Ovary (tissue), 9 donors: ENCODE data around the gene FBP1. TPM values are rescaled to one million over a fixed set of nuclear protein-coding genes. Genes with fewer than 3 reads are reported as not detected.

Source experiments
- DNase-seq, 5 donors: peaks; one replicate each; pipeline ENCODE4 v3.0.0-alpha.2; 2019 to 2020
- H3K27ac ChIP-seq, 2 donors: fragments of 200-600 bp; one replicate each; pipeline versions ENCODE4 v1.5.1 to v1.8.0; 2019 to 2022
- H3K27me3 ChIP-seq: fragments of 200-600 bp; one replicate; pipeline ENCODE4 v1.8.0; 2022
- H3K36me3 ChIP-seq: fragments of 200-600 bp; sonication (generic); one replicate; pipeline ENCODE4 v1.5.1; 2019
- H3K4me1 ChIP-seq: one replicate; pipeline ENCODE4 v1.8.1; 2013; ENCODE audit warnings: mild to moderate bottlenecking, moderate library complexity; ENCODE audit not compliant: insufficient read depth
- H3K4me3 ChIP-seq: fragments of 200-600 bp; sonication (generic); one replicate; pipeline ENCODE4 v1.5.1; 2017
- H3K9me3 ChIP-seq, 2 donors: fragments of 200-600 bp in 1 of 2; sonication (generic) in 1 of 2; one replicate each; pipeline versions ENCODE4 v1.5.1 to v1.8.1; 2013 to 2019; ENCODE audit warnings: mild to moderate bottlenecking in 1 of 2, moderate library complexity in 1 of 2
- EP300 ChIP-seq: sonication (generic); formaldehyde crosslinking; IDR thresholded peaks from one replicate; pipeline ENCODE4 v1.6.1; 2017; ENCODE audit warnings: antibody characterized with exemption
- POLR2A ChIP-seq: fragments of 450-650 bp; IDR thresholded peaks from one replicate; pipeline ENCODE4 v1.6.1; 2017; ENCODE audit warnings: antibody characterized with exemption, mild to moderate bottlenecking, moderate library complexity
- WGBS, 3 donors: extraction: QIAGEN DNeasy Blood & Tissue Kit in 1 of 3; methylation state at CpG; one replicate each; pipeline versions ENCODE4 v1.1.5 to v1.1.7; 2013 to 2017; 5-methylcytosine and 5-hydroxymethylcytosine counted together
- intact Hi-C, 4 donors: fragments of 100-400 bp; cut with DNase I; formaldehyde crosslinking; loops; one replicate each; pipeline versions ENCODE4 v1.11.0 to v1.15.1; 2022 to 2023
- polyA plus RNA-seq, 2 donors: library from polyadenylated mRNA; stranded (reverse); fragments of 200-250 nt in 1 of 2; fragments of 350-450 nt in 1 of 2; fragmentation: Illumina TruSeq in 1 of 2; extraction: RNeasy Lipid Tissue Mini Kit (QIAGEN cat#74804) in 1 of 2; gene quantifications; one replicate each; pipeline ENCODE4 v1.2.3, GENCODE V29; 2013 to 2014
- total RNA-seq, 7 donors: library from RNA; depleted of rRNA in 2 of 7; stranded (reverse); fragments of >200 nt in 2 of 7; fragmentation: NEBNext Ultra II Directional in 3 of 7; extraction: Animal tissue kit (Norgen Biotek cat#: 25700) in 3 of 7; gene quantifications; one replicate each; pipeline versions ENCODE4 v1.1.0 to v1.2.4, GENCODE V29; 2016 to 2023
- TF ChIP-seq, protein P1 (sequence below), 3 donors: fragments of 450-650 bp in 2 of 3; fragments of 200-600 bp in 1 of 3; IDR thresholded peaks; one replicate each; pipeline versions ENCODE4 v1.5.1 to v1.8.0; 2016 to 2022; ENCODE audit warnings: antibody characterized with exemption in 3 of 3, mild to moderate bottlenecking in 1 of 3
- donor health status: DM: no; HTN: no; CAD: no; lungs with moderate emphysema.
- donor health status: DM: no; HTN: no; CAD: no.
- donor health status: Bipolar disorder and iron deficiency.
- donor health status: DM: yes; HTN: yes; CAD: no.
- donor health status: DM: no; HTN: no; CAD: no.
- donor health status: DM: yes; HTN: yes; CAD: no.

FBP1 gene
- total and polyA plus RNA-seq, 9 donors, result 0.30 to 16.9 (median 2.9) TPM

DNA sequence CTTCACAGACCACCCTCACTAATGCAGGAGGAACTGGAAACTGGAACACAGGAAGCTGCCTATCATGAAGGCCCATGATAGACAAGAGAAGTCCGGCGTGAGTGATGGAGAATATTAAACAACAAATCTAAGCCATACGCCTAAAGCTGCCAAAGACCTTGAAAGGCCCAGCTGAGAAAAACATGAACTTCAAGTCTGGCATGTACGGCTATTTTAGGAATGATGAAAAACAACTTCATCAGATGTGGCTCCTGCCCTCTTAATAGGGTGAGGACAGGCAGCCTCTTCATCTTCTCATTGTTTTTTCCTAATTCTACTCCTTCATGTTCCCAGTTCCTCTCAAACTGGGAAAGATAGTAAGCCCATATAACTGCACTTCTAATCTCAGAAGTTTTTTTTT lies 20.3 kb downstream of the FBP1 start:
- Histone ChIP-seq H3K27me3 (no peaks in the 10 kb centered on the region), H3K9me3 (no peaks in the 10 kb centered on the region), H3K4me1 (peaks cover 3% of the 10 kb centered on the region), H3K36me3 (no peaks in the 10 kb centered on the region), H3K27ac (no peak overlapping the region), H3K4me3 (no peak overlapping the region)
- 5 to 19% (median 8%) methylated on average over 4 of the region's 4 CpGs for WGBS, 3 donors
- intact Hi-C loops, result no loop called here
- TF ChIP-seq POLR2A (no peak), EP300 (no peak)
- TF ChIP-seq, protein P1, sequence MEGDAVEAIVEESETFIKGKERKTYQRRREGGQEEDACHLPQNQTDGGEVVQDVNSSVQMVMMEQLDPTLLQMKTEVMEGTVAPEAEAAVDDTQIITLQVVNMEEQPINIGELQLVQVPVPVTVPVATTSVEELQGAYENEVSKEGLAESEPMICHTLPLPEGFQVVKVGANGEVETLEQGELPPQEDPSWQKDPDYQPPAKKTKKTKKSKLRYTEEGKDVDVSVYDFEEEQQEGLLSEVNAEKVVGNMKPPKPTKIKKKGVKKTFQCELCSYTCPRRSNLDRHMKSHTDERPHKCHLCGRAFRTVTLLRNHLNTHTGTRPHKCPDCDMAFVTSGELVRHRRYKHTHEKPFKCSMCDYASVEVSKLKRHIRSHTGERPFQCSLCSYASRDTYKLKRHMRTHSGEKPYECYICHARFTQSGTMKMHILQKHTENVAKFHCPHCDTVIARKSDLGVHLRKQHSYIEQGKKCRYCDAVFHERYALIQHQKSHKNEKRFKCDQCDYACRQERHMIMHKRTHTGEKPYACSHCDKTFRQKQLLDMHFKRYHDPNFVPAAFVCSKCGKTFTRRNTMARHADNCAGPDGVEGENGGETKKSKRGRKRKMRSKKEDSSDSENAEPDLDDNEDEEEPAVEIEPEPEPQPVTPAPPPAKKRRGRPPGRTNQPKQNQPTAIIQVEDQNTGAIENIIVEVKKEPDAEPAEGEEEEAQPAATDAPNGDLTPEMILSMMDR (IDR thresholded peaks at IDR 0.05), result no peak
- DNase-seq, result no peak

DNA sequence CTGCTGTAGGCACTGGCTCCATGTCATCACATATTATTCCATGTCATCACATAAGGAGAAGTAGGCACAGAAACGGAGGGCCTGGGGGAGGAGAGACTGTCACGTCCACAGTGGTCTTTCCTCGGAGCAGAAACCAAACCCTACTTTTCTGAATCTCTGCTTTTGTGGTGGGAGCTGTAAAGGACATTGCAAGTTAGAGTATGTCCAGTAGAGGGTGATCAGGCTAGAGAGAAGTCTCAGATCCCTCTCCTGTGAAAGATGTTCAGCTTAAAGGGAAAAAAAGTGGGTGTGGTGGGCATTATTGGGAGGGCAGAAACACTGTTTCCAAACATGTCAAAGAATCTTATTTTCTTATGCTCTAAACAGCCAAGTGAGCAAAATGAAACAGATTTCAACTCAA lies 26.3 kb downstream of the FBP1 start:
- Histone ChIP-seq H3K4me3 (no peak overlapping the region), H3K9me3 (no peaks in the 10 kb centered on the region), H3K27me3 (no peaks in the 10 kb centered on the region), H3K36me3 (no peaks in the 10 kb centered on the region), H3K27ac (no peak overlapping the region), H3K4me1 (no peaks in the 10 kb centered on the region)
- 81 to 87% (median 85%) methylated on average over 3 of the region's 3 CpGs for WGBS, 3 donors
- TF ChIP-seq EP300 (no peak), POLR2A (no peak)
- TF ChIP-seq, protein P1 (IDR thresholded peaks at IDR 0.05), result no peak
- no peak for DNase-seq
- intact Hi-C loops, result no loop called here

DNA sequence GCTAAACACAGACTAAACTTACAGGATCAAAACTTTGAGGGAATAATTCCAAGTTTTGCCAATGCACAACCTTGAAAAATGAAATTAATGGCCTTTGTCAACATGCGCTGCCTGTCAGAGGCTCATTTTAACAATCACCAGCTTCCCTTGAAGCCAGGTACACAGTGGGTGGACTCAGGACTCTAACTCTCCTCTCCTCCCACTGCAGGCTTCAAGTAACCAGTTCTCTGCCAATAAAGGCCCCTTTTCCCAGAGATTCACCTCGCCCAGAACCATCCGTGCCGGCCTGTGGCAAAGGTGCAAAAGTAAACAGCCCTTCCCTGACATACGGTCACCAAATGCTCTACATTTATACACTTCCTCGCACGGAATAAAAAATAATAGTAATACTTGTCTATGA lies 27.2 kb downstream of the FBP1 start:
- Histone ChIP-seq H3K27ac (no peak overlapping the region), H3K36me3 (no peaks in the 10 kb centered on the region), H3K9me3 (no peaks in the 10 kb centered on the region), H3K27me3 (no peaks in the 10 kb centered on the region), H3K4me1 (no peaks in the 10 kb centered on the region), H3K4me3 (no peak overlapping the region)
- TF ChIP-seq EP300, result no peak
- TF ChIP-seq, protein P1 (IDR thresholded peaks at IDR 0.05), result no peak
- TF ChIP-seq POLR2A, result no peak
- WGBS, 3 donors, result 68 to 81% (median 73%) methylated on average over 7 of the region's 7 CpGs
- DNase-seq, result no peak
- intact Hi-C loops, result no loop called here

DNA sequence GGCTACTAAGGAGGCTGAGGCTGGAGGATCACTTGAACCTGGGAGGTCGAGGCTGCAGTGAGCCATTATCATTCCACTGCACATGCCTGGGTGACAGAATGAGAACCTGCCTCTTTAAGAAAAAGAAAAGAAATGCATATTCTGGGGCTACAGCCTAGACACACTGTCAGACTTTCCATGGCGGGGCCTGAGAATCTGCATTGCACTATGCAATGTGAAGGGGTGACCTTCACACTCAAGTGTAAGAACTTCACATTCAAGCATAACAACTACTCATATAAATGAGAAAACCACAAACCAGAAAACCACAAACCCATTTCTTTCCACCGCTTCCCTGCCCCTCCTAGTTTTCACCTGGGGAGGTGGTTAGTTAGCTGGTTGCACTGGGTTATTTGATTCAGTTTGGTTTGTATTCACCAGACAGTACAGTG lies 27.7 kb downstream of the FBP1 start:
- TF ChIP-seq EP300, result no peak
- no peak for TF ChIP-seq POLR2A
- TF ChIP-seq, protein P1 (IDR thresholded peaks at IDR 0.05), result no peak
- H3K27me3 ChIP-seq, result no peaks in the 10 kb centered on the region
- DNase-seq, result no peak
- intact Hi-C loops, result no loop called here
- WGBS, 3 donors, result 75 to 86% (median 78%) methylated on average over 3 of the region's 3 CpGs
- no peaks in the 10 kb centered on the region for H3K4me1 ChIP-seq
- no peak overlapping the region for H3K27ac ChIP-seq
- no peaks in the 10 kb centered on the region for H3K36me3 ChIP-seq
- H3K4me3 ChIP-seq, result no peak overlapping the region
- no peaks in the 10 kb centered on the region for H3K9me3 ChIP-seq
